Measurements from ENCODE around the gene TP73. TPM values are rescaled to one million over a fixed set of nuclear protein-coding genes. Genes with fewer than 3 reads are reported as not detected.

Gene TP73
- total RNA-seq, 1 experiment from 2014 or later, result 10.0 TPM

- no TSS peak for BruUV-seq (replicated peaks)
These were observed 41.0 kb downstream of the TP73 start for GRCh38 chr1:3693321-3693720.

GRCh38 chr1:3695326-3696217 lies 43.3 kb downstream of the TP73 start:
- no TSS peak for BruUV-seq (replicated peaks)
- TF ChIP-seq EZH2 (IDR thresholded peaks at IDR 0.05; ENCODE audit: borderline replicate concordance, low read depth, low read length, poor library complexity, severe bottlenecking), result no peak
- peak; percentile 61 for TF ChIP-seq CTCF (conservative IDR thresholded peaks at IDR 0.05; ENCODE audit: low read depth, low read length)
- no peaks in the 10 kb centered on the region for H3K27me3 ChIP-seq (replicated peaks; ENCODE audit: insufficient read depth, low read depth, low read length, poor library complexity)
- POLR2A ChIA-PET (ENCODE audit: low non-redundant PET), result no interaction called here
- intact Hi-C loops (cut with micrococcal nuclease; ENCODE audit: unreplicated experiment), result no loop called here
- no peaks in the 10 kb centered on the region for H3K36me3 ChIP-seq (ENCODE audit: insufficient read depth, low read length, poor library complexity, severe bottlenecking)
- H3K4me1 ChIP-seq (ENCODE audit: insufficient read depth, low read length, poor library complexity, severe bottlenecking), result no peaks in the 10 kb centered on the region
- H3K27ac ChIP-seq (ENCODE audit: low read depth, low read length, poor library complexity, severe bottlenecking), result no peak overlapping the region
- no peaks in the 10 kb centered on the region for H3K9me3 ChIP-seq (ENCODE audit: low read depth, low read length, poor library complexity, severe bottlenecking)
- peak; percentile 29 for DNase-seq (ENCODE audit: low spot score)
- H3K4me3 ChIP-seq (ENCODE audit: low read depth, low read length, poor library complexity, severe bottlenecking), result no peak overlapping the region
- CTCF ChIA-PET, result interaction anchor here (0.6 to 1.4 kb wide), 2 partner anchors 28 to 29 kb away, joined by 5 to 9 read pairs; no protein-coding TSS in a partner anchor

More at GRCh38 chr1:3693321-3693720, 41.0 kb downstream of the TP73 start:
- Histone ChIP-seq H3K4me1 (ENCODE audit: insufficient read depth, low read length, poor library complexity, severe bottlenecking) (peaks cover 8% of the 10 kb centered on the region), H3K27ac (ENCODE audit: low read depth, low read length, poor library complexity, severe bottlenecking) (no peak overlapping the region), H3K36me3 (ENCODE audit: insufficient read depth, low read length, poor library complexity, severe bottlenecking) (no peaks in the 10 kb centered on the region), H3K9me3 (ENCODE audit: low read depth, low read length, poor library complexity, severe bottlenecking) (no peaks in the 10 kb centered on the region), H3K4me3 (ENCODE audit: low read depth, low read length, poor library complexity, severe bottlenecking) (no peak overlapping the region), H3K27me3 (replicated peaks; ENCODE audit: insufficient read depth, low read depth, low read length, poor library complexity) (no peaks in the 10 kb centered on the region)
- CTCF ChIA-PET, result no interaction called here
- TF ChIP-seq EZH2 (IDR thresholded peaks at IDR 0.05; ENCODE audit: borderline replicate concordance, low read depth, low read length, poor library complexity, severe bottlenecking) (no peak), CTCF (conservative IDR thresholded peaks at IDR 0.05; ENCODE audit: low read depth, low read length) (no peak)
- intact Hi-C loops (cut with micrococcal nuclease; ENCODE audit: unreplicated experiment), result no loop called here
- POLR2A ChIA-PET (ENCODE audit: low non-redundant PET), result no interaction called here
- DNase-seq (ENCODE audit: low spot score), result no peak

- POLR2A ChIA-PET (ENCODE audit: low non-redundant PET), result no interaction called here
- CTCF ChIA-PET, result no interaction called here
- H3K27me3 ChIP-seq (replicated peaks; ENCODE audit: insufficient read depth, low read depth, low read length, poor library complexity), result no peaks in the 10 kb centered on the region
- H3K9me3 ChIP-seq (ENCODE audit: low read depth, low read length, poor library complexity, severe bottlenecking), result no peaks in the 10 kb centered on the region
- H3K36me3 ChIP-seq (ENCODE audit: insufficient read depth, low read length, poor library complexity, severe bottlenecking), result no peaks in the 10 kb centered on the region
- TF ChIP-seq EZH2 (IDR thresholded peaks at IDR 0.05; ENCODE audit: borderline replicate concordance, low read depth, low read length, poor library complexity, severe bottlenecking), result no peak
- no peak for TF ChIP-seq CTCF (conservative IDR thresholded peaks at IDR 0.05; ENCODE audit: low read depth, low read length)
- no TSS peak for BruUV-seq (replicated peaks)
- no peak overlapping the region for H3K4me3 ChIP-seq (ENCODE audit: low read depth, low read length, poor library complexity, severe bottlenecking)
- intact Hi-C loops (cut with micrococcal nuclease; ENCODE audit: unreplicated experiment), result no loop called here
- no peak overlapping the region for H3K27ac ChIP-seq (ENCODE audit: low read depth, low read length, poor library complexity, severe bottlenecking)
- DNase-seq (ENCODE audit: low spot score), result no peak
- H3K4me1 ChIP-seq (ENCODE audit: insufficient read depth, low read length, poor library complexity, severe bottlenecking), result no peaks in the 10 kb centered on the region
These were observed 44.4 kb downstream of the TP73 start for GRCh38 chr1:3696689-3697088.

Data from A673 (cell line).